Brain pericyte (primary cell): ENCODE measurements around the gene SLC17A9.
"Not testable (repeated sequence)": the region's sequence is repeated elsewhere in the genome, so short reads cannot be mapped to it uniquely, and the experiment has no call there.

ENCODE experiments used
- DNase-seq: peaks from one replicate; pipeline ENCODE4 v3.0.0-alpha.2; 2012; ENCODE audit warnings: low read depth, low spot score

SLC17A9 gene

DNA sequence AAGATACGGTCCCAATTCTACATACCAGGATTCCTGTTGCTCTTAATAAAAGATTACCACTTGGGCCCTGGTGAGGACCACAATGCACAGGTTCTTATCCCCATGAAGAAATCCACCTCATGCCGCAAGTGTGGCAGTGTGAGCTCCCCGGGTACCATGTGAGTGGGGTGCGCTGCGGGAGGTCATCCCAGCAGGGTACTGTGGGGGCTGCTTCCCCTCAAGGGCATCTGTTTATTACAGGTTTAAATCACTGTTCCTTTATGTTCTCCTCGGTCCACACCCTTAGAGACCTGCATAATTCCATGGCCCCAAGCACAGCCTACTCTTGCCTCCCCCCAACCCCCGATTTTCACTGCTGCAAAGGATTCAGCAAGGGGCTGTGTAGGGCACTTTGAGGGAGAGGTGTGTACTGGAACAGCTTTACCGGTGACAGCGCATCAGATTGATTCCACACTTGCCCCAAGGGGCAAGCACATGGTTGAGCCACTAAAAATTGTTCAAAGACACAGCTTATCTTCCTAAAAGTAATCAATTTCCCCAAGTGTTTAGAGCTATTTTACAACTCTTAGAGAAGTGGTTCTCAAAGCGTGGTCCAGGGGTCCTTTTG, 32.4 kb upstream of the SLC17A9 start:
- no peak for DNase-seq

DNA sequence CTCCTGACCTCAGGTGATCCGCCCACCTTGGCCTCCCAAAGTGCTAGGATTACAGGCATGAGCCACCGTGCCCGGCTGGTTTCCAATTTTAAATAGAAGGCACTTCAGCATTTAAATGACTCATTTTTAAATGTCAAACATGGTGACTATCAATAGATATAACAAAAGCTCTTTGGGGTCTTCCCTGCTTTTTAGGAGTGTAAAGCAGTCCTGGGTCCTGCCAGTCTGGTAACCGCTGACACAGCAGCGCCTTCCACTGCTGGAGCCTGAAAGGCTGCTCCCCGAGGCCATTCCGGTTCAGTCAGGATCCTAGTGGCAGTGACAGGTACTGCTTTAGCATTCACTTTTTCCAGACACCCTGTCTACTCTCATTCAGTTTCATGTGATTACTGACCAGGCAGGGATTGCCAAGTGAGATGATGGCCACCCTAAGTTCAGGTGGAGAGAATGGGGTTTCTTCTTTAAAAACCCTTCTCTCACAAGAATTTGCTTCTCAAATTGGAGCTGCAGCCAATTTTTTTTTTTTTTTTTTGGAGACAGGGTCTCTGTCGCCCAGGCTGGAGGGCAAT, 31.3 kb upstream of the SLC17A9 start:
- no peak for DNase-seq

DNA sequence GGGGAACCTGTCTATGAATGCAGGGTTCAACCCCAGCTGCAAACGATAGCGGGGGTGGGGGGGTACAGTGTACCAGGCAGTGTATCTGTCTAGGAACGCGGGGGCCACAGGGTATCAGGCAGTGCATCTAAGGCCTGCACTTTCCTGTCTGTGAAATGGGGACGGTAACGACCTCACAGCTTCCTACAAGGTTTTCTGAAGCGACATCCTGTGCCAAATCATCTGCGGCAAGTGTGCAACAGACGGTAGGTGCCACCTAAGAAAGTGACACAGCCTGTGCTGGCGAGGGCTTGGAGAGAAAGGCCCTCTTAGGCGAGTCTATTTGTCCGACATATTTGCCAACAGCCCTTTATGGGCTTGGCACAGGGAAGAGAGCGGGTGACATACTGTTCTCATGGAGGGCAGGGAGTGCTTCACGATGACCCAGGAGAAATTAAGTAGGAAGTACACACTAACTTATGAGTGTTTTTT, 30.0 kb upstream of the SLC17A9 start:
- DNase-seq: no peak

DNA sequence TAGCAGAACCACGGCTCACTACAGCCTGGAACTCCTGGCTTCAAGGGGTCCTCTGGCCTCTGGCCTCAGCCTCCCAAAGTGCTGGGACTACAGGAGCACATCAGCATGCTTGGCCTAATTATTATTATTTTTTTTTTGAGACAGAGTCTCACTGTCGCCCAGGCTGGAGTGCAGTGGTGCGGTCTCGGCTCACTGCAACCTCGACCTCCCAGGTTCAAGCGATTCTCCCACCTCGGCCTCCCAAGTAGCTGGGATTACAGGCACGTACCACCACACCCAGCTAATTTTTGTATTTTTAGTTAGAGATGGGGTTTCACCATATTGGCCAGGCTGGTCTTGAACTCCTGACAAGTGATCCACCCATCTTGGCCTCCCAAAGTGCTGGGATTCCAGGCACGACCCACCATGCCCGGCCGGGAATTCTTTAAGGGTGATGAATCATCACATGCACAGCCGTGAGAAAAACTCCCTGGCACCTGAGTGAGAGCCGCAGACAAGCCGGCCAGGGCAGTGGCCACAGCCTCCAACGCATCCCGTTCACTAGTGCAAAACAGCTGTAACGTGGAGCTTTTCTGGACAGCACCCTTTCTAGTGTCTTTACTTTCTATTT, 29.3 kb upstream of the SLC17A9 start:
- not testable (repeated sequence) for DNase-seq

DNA sequence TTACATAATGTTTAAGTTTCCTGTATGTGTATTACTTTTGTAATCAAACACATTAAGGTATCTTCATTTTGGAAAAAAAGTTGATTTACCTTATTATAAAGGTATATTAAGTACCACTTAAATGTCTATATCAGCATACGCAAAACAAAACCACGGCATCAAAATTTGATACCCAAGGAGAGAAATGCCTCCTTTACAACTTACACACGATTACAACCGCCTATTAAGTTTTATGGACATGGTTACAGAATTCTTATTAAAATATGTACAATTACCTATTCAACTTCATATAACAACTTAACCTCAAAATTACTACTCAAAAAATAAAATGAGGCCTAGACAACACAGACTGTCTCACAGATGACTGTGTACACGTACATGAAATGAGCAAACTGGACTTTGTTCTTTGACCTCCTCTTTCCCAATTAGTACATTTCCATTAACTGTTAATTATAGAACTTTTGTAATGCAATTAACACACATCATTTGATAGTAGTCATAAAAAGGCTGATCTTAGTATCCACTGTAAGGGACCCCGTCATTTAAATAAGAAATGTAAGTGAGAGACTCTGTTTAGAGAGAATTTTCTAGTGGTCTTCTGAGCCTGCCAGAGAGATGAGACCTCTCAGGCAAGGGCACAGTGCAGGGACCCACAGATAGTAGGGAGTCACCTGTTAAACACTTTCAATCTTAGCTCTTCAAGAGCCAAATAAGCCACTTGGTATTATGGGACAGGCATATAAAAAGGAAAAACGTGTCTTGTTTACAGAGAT, 28.7 kb upstream of the SLC17A9 start:
- no peak for DNase-seq

DNA sequence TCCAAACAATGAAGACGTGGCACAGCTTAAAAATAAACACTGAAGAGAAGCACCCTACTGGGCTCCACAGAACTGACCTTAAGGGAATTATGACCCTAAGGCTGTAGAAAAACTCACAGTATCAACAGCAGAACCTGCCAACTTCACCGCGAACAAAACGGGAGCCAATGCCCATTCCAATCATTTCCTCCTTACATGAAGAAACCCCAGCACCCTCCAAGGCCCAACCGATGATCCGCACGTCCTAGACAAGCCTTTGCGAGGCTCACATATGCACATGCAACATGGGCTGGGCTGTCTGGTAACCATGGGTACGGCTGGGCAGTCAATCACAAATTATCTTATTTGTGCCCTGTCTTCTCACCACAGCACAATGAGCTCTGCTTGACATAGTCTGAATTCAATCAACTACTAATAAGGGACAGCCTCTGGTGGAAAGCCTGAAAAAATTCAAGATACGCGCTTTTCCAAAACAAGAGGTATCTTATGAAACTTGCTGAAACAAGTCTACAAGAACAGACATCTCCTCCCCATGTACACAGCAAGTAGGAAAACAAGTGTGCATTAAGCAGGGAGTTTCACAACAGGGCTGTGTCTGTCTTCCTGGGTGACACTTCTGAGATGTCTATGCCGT, 27.9 kb upstream of the SLC17A9 start:
- DNase-seq: no peak

DNA sequence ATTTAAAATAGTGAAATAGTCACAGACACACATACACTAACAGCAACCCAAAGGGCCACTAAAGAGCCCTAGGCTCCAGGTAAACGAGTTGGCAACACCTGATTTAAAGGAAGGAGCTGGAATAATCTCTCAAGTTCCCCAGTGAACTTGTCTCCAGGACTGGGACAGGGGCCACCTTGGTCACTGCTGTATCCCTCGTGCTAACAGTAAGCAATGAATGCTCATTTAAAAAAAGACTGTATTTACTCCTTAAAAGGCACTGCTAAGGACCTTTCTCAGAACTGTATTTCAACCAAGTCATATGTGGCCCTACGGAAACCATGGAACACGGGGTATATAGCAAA, 27.5 kb upstream of the SLC17A9 start:
- DNase-seq: no peak

DNA sequence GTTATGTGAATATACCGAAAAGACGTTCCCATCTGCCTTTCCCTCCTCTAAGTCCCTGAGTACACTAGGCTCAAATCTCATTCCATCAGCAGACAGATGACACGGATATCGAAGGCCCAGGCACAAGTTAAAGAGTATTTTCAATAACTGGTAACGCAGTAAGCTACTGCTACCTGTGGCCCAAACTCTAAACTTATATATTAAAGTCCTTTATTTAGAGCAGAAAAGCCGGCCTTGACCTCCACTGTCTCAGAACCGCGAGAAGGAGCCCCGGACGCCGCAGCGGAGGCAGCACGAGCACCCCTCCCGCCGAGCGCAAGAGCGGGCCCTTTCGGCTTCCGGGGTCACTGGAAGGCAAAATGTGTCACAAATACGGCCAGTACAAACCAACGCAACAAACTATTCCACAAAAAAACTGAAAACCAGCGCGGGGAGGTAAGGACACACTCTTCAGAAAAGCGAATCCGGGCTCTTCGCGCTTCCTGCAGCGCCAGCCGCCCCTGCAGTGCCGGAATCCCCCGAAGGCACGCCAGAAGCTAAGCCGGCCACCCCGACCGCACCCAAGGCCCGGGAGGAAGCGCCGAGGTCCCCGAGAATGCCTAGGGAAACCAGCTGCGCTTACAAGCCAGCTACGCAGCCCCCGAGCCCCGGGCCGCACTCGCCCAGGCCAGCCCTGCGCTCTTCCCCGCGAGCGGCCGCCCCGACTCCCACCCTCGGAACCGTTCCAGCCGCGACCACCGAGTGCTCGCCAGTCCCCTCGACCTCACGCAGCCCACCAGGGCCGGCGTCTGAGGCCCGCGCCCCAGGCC, 26.9 kb upstream of the SLC17A9 start:
- no peak for DNase-seq

DNA sequence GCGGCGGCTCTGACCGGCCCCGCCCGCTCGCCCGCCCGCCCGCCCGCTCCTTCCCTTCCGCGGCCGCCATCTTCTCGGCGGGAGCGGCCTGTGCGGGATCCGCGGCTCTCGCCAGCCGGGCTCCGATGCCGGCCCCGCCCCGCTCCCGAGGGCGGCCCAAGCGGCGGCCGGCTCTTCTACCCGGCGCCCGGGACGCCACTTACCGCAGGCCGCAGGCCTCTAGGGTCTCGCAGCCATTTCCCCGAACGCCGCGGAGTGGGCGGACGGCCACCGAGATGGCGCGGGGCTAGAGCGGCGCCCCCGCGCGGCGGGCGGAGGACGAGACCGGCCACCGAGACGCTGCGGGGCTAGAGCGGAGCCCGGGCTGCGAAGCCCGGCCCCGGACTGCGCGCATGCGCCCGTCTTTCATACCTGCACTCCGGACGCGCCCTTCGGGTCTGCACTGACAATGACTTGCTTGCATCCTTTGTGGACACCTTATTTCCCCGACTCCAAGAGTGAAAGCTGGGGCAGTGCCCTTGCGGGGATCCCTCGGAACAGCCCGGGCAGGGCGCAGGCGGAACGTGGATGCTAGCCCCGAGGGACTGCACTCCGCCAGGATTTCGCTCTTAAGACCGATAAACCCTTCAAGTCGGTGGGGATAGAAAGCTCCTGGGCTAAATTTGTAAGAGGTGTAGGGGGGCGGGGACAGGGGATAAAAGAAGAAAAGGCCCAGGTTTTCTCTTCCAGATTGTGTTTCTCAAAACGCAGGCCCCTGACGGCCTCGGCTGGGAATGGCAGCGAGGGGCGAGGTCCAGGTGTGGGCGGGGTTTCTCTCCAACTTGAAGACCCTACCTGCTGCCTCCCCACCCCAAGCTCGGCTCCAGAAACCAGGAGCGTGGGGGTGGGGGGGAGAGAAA, 26.0 kb upstream of the SLC17A9 start, which contains the start of gene DIDO1:
Gene DIDO1 (minus strand): TSS at position 277 of the 899 bp plus-strand sequence.
- no peak for DNase-seq

DNA sequence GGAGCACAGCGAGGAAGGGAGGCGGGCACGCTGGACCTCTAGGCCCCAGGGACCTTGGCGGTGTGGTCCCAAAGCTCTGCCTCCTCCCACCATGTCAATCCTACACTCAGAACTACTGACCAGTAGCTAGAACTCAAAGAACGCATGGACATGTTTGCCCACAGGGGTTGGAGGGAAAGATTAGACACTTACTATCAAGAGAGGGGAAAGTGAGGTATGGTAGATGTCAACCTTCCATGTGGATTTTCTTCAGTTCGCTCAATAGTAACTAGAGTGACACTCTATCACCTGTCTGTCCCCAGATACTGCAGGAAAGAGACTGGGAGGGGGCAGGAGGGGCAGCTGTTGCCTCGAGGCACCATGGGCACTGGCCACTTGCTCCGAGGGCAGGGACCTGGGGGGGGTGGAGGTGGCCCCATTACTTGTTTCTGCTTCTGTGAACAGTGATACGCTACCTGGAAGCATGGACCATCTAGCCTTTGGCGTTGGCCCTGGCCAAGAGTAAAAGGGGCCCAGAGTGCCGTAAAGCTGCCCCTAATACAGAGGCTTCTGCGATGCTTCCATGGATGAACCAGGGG, 25.3 kb upstream of the SLC17A9 start:
- no peak for DNase-seq

DNA sequence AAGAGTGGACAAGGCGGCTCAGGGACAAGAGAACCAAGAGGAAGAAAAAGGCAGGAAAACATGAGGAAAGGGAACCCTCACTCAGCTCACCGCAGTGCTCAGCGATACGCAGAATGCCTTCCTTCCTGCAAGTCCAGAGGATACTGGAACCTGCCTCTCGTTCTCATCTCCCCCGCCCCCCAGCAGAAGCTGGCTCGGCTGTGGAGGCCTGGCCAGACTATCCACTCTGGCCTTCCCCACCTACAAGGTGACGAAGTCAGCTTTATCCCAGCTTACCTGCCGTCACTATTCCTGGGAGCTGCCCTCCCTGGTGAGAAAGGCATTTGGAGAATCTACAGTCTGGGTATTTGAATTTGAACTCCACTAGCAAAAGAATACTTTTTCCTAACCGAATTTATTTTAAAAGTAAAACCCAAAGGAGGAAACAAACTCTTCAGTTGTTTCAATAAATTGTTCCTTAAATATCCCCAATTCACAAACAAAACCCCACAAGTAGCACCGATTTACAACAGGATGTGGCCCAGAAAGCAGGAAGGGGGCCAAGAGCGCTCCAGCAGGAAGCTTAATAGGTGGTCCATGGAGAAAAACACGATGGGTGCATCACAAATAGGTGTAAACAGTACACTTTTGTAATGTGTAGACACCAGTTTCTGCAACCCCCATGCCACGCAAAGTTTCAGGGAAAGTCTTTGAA, 24.1 kb upstream of the SLC17A9 start:
- DNase-seq: no peak

DNA sequence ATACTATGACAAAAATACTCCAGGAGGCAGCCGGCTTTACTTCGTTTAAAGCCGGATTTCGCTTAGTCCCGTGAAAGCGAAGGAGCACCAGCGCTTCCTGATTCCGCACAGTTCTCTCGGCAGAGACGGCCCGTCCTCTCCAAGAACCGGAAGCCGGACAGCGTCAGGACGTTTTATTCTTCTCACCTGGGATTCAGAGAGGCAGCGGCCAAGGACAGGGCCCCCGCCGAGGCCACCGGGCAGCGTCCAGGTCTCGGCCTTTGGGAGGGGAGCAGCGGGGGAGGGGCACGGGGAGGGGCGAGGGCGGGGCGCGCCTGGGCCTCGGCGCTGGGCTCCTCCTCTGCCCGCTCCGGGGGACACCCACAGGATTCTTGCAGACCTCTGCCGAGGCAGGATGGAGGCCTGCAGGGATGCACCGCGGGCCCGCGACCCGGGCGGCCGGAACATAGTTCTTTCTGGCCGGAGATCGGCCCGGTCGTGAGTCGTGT, 23.4 kb upstream of the SLC17A9 start:
- no peak for DNase-seq

DNA sequence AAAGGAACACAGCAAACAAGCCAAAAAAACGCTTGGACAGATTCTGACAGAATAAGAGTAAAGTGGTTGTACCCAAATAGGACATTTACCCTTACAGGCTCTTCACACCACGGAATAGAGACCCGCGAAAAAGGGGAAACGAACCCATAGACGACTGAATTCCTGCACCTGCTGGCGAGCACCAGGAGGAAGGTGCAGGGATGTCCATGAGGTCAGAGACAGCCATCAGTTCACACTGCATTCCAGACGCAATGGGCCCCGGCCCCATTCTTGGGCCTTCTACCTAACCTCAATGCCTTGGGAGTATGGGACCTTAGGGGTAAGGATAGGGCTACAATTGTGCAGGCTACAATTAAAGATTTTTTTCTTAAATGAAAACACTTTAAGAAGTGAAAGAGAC, 21.0 kb upstream of the SLC17A9 start:
- no peak for DNase-seq

DNA sequence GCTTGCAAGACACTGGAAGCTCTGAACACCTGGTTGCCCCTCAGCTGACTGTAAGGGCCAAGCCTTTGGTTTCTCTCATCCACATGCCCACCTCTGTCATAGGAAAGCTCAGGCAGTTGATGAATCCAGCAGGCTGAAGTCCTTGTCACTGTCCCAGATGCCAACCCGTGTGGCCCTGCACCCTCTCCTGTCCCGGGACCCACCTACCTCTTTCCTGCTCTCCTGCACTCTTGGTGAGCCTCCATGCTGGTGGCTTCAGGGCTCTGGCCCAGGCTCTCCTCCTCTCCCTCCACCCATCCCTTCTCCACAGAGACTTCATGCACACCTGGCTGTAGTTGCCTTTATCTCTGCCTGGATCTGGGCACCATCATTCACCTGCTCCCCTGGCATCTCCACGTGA, 18.5 kb upstream of the SLC17A9 start:
- DNase-seq: no peak

DNA sequence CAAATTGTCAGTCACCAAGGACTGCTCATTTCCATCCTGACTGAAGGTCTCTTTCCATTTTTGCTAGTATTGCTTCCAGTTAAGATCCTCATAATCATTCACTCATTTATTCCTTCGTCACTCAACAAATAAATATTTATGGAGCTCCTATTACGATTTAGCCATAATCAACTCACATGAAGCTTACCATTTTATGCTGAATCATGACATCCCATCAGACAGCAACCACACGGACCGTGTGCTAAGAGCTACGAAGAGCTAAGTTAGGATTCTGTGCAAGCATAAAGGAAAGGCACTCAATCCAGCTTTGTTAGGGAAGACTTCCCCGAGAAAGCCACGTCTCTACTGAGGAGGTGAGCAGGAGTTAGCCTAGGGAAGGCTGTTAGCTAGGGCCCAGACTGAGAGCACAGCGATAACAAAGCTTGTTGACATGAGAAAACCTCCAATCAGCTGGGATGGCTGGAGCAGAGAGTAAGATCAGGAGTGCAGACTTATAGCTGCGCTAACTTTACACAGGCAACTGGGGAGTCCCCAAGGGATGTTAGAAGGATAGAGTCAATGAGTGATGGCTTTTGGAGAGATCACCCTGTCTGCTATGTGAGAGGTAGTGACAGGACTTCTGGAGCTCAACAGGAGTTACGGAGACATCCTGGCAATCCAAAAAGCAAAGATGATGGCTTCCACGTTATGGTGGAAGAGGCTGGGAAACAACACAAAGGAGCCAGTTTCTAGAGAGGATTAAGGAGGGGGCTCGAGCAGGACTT, 17.1 kb upstream of the SLC17A9 start:
- no peak for DNase-seq

DNA sequence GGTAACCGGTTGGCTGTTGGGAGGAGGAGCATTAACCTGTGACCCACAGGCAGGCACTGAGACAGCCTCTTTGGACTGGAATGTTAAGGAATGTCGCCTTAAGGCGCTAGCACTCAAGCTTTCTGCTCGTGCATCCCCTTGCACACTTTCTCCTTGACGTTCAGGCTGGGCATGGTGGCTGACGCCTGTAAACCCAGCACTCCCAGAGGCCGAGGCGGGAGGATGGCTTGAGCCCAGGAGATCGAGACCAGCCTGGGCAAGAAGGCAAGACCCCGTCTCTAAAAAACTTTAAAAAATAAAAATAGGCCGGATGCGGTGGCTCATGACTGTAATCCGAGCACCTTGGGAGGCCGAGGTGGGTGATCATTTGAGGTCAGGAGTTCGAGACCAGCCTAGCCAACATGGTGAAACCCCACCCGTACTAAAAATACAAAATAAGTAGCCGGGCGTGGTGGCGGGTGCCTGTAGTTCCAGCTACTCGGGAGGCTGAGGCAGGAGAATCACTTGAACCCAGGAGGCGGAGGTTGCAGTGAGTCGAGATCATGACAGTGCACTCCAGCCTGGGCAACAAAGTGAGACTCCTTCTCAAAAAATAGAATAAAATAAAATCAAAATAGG, 16.4 kb upstream of the SLC17A9 start:
- no peak for DNase-seq

DNA sequence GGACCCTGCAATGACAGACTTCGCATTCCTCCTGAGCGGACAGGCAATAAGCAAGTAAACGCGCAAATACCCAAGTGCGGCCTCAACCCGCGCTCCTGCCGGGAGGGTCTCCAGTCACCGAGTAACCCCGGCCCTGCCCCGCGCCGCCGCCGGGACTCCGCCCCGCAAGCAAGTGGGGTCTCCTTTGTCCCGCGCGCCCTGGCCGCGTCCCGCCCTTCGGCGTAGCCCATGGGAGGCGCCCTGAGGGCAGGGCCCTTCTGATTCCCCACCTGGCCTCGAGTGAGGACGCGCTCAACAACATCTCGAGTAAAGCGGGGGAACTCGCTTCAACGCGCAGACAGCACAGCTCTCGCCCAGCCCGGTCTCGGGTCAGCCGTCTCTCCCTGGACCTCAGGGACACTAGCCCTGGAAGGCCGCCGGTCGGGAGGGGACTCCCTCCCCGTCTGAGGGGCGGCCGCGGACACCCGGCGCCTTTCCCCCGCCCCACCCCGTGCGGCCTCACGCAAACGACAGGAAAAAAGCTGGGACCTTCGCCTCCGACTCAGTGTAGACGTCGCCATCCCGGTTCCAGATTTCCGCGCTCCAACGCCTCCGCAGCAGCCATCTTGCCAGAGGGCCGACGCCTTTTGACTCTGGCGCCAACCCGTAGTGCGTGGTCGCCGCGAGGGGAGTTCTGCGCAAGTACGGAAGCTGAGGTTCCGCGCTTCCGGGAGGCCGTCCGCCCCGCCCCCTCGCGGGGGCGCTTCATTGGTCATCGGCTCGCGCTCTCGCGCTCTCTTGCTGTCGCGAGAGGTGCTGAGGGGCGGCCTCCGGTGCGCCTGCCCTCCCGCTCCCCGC, 15.0 kb upstream of the SLC17A9 start:
- peak; percentile 89 for DNase-seq
